ENCODE data around the gene MGAT3. TPM values are rescaled to one million over a fixed set of nuclear protein-coding genes. Genes with fewer than 3 reads are reported as not detected.
"Not testable (repeated sequence)": the region's sequence is repeated elsewhere in the genome, so short reads cannot be mapped to it uniquely, and the experiment has no call there.

MGAT3 gene
- total RNA-seq, 1 experiment from 2014 or later, result 5.0 TPM

DNA sequence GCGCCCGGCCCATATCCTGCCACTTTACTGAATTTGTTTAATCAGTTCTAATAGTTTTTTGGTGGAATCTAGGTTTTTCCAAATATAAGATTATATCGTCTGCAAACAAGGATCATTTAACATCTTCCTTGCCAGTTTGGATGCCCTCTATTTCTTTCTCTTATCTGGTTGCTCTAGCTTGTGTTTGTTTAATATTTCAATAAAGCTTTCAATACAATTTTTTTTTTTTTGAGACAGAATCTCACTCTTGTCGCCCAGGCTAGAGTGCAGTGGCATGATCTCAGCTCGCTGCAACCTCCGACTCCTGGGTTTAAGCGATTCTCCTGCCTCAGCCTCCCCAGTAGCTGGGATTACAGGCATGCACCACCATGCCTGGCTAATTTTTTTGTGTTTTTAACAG lies 43.6 kb upstream of the MGAT3 start:
- H2AK5ac ChIP-seq (ENCODE audit: insufficient read length, low read length); H3K27me3 Mint-ChIP-seq (ENCODE audit: low read depth); H3K9ac ChIP-seq (ENCODE audit: extremely low read depth, insufficient read length, low read length): not testable (repeated sequence)

More for the DNA sequence above, 43.6 kb upstream of the MGAT3 start:
- H3K4me2 ChIP-seq (ENCODE audit: insufficient read depth, insufficient read length, low read length); H3K4me1 Mint-ChIP-seq; H2BK120ac ChIP-seq (ENCODE audit: low read depth, low read length, poor library complexity, severe bottlenecking); H3K27ac ChIP-seq (ENCODE audit: insufficient read length, low read depth, low read length); H2BK20ac ChIP-seq (ENCODE audit: low read depth, low read length, poor library complexity, severe bottlenecking); DNase-seq; H4K20me1 ChIP-seq (ENCODE audit: control insufficient read depth, insufficient read depth, insufficient read length); H3K27me3 ChIP-seq (ENCODE audit: insufficient read depth, low read length); H4K5ac ChIP-seq (ENCODE audit: insufficient read length, low read depth, low read length); H3K9me3 ChIP-seq (ENCODE audit: control insufficient read depth, low read depth, low read length); H3K56ac ChIP-seq (ENCODE audit: insufficient read length, low read depth, low read length); H2BK5ac ChIP-seq (ENCODE audit: insufficient read length, low read length); H4K8ac ChIP-seq (replicated peaks; ENCODE audit: insufficient read length, low read depth, low read length); H3K23me2 ChIP-seq (ENCODE audit: insufficient read length, low read depth, low read length, poor library complexity, severe bottlenecking); H3K4me3 Mint-ChIP-seq; H3K23ac ChIP-seq (ENCODE audit: insufficient read length, low read depth, low read length); H3T11ph ChIP-seq (ENCODE audit: low read length); H3K18ac ChIP-seq (ENCODE audit: insufficient read length, low read depth, low read length); H3K14ac ChIP-seq (ENCODE audit: insufficient read depth, low read length); H3K4ac ChIP-seq (ENCODE audit: low read depth, low read length); H4K91ac ChIP-seq (ENCODE audit: insufficient read length, low read depth, low read length); H3K4me1 ChIP-seq (ENCODE audit: insufficient read depth, low read length); H3K79me1 ChIP-seq (ENCODE audit: insufficient read depth, low read depth, low read length, poor library complexity, severe bottlenecking); H3K27ac Mint-ChIP-seq; H2BK15ac ChIP-seq (ENCODE audit: low read depth, low read length); H3K79me2 ChIP-seq (ENCODE audit: insufficient read depth, low read length); H2AFZ ChIP-seq (ENCODE audit: low read length); H2BK12ac ChIP-seq (ENCODE audit: insufficient read length, low read depth, low read length); H3K9me3 Mint-ChIP-seq: not testable (repeated sequence)
- peaks cover 0 to 23% (median 12%) of the 10 kb centered on the region in 3 experiments; a peak in 5 of 7 replicates for H3K36me3 Mint-ChIP-seq (ENCODE audit: insufficient read depth in 1 of 3, low read depth in 3 of 3)
- WGBS (ENCODE audit: extremely low coverage, insufficient read length, low lambda C conversion rate), result no CpG with 5 or more reads among the region's 7 CpGs

Measured in H9 (cell line).